HG02885 (cell line): ENCODE measurements around the gene TSPAN4.

Experiments used
- ATAC-seq: cut with Tn5 transposase; IDR thresholded peaks from one replicate; pipeline ENCODE4 v1.9.1; 2021; ENCODE audit warnings: mild to moderate bottlenecking; ENCODE audit not compliant: unreplicated experiment, poor library complexity

Gene TSPAN4

DNA sequence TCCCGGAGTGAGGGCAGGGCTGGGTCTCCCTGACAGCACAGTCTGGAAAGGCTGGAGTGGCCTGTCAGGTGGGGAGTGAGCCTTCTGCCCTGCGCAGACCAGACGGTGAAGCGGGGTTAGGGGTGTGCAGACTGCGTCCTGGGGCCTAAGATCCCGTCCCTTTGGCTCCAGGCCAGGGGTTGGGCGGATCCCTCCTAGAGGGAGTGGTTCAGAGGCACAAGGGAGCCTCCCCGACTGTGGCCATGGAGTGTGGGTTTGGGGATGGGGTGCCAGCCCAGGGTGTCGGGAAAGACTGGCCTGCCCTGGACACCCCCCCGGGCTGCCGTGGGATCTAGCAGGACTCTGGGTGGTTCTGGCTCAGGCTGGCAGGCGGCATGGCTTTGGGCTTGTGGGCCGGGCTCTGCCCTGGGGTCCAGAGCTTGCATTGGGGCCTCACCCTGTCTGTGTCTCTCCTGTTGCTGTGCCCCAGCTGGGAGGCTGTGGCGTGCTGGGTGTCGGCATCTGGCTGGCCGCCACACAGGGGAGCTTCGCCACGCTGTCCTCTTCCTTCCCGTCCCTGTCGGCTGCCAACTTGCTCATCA is 19.5 kb downstream of the TSPAN4 start:
- no peak for ATAC-seq

DNA sequence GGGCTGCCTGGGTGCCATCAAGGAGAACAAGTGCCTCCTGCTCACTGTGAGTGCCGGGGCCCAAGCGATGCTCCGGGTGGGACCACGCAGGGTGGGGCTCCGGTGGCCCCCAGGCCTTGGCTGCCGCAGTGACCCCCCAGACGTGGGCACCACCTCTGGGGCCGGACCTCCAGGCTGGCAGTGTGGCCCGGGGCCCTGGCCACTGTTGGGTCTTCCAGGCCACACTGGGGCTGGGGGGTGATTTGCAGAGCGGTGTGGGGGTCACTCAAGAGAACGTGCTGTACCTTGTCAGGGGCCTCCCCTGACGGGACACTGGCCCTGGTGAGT is 20.0 kb downstream of the TSPAN4 start:
- no peak for ATAC-seq

DNA sequence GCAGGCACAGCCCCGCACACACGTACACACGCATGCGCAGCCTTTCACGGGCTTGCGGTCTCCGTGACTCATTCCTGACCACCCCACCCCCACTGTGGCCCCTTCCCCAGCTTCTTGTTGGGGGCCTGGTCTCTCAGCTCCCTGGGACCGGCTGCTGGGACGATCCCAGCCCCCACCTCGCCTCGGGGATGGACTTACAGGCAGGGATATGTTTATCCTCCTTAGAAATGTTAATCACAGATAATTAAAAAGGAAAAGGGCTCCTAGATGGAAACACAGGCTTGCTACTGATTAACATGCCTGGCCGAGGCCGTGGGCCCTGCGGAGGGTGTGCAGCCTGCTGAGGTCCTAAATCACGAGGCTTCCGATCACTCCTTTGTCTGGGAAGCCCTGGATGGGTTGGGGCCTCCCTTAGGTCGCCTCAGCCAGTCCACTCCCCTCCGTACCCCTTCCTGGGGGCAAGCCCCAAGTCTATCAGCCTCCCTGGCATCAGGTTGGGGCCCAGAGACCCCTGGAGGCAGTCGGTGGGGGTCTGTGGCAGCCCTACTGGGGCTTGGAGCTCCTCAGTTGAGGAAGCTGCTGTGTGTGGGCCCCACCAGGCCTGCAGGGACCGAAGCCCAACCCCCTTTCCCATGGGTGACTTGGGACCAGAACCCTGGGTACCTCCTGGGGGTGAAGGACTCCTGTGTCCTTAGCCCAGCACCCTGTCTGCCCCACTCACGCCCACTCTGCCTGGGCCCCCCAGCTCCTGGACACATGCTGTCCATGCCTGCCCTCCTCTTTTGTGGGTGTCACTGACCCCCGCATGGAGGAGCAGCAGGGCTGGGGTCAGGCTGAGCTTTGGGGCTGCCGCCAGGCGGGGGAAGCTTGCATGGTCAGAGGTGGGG is 20.6 kb downstream of the TSPAN4 start:
- no peak for ATAC-seq

DNA sequence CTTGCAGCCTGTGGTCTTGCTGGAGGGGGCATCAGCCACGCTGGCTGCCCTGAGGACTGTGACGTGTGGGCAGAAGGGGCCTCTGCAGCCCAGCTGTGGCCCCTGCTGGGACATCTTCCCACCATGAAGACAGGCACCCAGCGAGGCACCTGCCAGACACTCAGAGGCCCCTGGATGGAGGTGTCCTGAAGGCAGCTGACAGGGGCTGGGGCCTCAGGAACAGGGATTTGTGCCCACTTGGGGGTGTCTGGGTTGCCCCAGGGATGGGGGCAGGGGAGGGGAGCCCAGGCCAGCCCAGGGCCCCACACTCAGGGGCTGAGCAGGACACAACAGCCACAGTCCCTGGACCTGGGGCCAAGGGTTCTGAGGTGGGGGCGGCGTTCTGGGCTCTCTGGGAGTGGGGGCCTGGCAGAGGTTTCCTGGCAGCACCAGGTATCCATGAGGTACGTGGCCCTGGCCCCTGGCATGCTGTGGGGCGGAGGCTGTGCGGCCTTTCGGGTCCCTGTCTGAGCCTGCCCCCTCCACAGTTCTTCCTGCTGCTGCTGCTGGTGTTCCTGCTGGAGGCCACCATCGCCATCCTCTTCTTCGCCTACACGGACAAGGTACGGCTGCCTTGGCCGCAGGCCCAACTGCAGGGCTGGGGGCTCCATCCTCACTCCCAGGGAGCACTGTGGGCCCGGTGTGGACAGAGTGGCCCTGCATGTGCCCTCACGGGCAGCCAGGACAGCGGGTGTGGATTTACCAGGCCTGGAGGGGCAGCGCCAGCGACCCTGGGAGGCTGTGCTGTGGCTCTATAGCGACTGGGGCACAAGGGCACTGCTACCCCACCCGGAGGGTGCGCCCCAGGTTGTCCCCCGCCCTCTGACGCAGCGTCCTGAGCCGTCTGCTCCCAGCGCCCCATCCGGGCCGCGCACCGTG is 21.5 kb downstream of the TSPAN4 start:
- no peak for ATAC-seq

DNA sequence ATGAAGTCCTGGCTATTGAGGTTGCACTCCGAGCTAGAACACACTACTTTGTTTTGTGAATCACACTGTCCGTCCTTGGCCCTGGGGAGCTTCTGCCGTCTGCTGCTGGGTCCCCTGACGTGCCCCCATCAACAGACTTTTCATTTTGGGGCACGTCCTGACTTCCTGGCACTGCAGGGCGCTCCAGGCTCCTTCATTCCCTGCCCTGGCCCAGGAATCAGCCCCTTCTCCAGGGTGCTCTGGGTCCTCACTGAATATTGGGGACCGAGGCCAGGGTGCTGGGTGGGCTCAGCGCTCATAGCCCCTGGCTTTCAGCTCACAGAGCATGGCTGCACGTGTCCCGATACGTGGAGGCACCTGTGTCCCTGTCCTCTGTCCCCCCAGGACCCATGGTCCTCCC is 22.2 kb downstream of the TSPAN4 start:
- no peak for ATAC-seq

DNA sequence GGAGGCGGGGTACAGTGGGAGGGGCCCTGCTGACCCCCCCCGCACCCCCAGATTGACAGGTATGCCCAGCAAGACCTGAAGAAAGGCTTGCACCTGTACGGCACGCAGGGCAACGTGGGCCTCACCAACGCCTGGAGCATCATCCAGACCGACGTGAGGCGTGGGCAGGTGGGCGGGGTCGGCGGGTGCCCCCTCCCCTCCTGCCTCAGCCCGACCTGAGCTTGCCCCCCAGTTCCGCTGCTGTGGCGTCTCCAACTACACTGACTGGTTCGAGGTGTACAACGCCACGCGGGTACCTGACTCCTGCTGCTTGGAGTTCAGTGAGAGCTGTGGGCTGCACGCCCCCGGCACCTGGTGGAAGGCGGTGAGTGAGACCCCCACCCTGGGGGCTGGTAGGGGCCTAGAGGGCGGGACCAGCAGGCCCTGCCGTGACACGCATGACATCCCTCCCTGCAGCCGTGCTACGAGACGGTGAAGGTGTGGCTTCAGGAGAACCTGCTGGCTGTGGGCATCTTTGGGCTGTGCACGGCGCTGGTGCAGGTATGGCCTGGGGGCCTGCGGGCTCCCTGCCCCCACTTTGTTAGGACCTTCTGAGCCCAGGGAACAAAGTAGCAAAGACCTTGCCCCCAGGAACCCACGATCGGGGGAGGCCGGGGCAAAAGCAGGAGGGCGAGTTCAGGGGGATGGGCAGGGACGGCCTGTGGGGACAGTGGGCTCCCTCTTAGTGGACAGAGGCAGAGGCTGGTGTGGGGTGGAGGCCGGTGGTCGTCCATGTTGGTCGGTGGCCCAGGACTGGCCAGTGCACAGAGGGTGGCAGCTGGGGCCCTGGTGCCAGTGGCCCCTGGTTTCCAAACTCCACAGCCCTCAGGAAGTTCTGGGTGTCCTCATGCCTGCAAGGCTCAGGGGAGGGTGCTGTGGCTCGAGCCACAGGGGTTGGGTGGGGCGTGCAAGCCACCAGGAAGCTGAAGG is 23.1 kb downstream of the TSPAN4 start:
- no peak for ATAC-seq

DNA sequence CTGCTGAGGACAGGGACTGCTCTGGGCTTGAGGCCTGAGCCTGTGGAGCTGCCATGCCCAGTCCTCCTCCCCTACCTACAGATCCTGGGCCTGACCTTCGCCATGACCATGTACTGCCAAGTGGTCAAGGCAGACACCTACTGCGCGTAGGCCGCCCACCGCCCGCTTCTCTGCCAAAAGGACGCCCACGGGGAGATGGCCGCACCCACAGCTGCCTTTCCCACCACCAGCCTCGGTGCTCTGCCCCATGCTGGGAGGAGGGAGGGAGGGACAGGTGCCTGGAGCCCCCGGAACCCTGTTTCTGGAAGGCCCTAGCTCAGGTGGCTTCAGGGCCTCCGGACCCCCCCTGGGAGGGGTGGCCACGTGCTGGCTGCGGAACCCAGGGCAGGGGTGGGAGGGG is 23.8 kb downstream of the TSPAN4 start:
- ATAC-seq: no peak

DNA sequence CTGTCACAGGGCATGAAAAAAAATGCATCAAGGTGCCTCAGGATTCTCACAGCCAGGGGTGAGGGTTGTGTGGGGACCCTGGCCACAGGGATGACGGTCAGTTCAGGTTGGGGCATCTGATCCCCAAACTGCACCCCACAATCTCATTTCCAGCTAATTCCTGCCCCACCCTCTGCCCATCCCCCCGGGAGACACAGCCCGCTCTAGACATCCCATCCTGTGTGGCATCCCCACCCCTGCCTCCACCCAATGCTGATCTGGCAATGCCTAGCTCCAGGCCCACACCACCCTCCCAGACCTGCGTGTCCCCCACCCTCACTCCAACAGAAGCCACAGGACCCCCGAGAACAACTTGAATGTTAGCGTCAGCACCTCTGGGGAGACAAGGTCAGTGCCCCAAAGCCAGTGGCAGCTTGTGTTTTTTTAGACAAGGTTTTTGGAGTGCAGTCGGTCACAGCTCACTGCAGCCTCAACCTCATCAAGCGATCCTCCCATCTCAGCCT is 25.3 kb downstream of the TSPAN4 start:
- no peak for ATAC-seq

DNA sequence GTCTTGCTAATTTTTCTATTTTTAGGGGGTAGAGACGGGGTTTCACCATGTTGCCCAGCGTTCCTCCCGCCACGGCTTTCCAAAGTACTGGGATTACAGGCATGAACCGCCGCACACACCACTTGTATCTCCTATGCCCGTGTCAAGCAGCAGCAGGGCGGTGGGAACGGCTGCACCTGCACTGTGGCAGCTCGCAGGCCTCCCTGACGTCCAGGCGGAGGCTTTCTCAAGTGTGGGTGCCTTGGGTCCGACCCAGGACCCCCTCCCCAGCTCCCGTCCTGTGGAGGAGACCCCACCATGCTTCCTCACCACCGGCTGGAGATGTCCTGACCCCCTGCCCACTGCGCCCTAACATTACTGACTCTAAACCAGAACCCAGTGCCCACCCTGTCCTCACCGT is 25.7 kb downstream of the TSPAN4 start:
- no peak for ATAC-seq

DNA sequence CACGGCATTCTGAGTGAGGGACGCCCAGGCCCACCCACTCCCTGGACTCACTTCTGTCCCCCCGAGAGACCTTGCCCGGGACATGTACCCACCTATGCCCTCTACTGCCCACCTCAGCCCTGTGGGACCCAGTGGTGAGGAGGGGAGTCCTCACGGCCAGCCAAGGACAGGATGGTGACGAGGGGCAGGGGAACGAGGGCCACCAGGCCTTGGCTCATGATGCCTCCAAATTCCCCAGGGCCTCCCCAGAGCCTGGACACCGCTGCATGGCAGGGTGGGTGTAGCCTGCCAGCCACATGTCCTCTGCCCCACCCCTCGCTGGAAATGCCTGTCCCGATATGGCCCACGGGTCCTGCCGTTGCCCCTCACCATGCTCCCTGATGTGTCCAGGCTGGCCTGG is 26.1 kb downstream of the TSPAN4 start:
- ATAC-seq: no peak

DNA sequence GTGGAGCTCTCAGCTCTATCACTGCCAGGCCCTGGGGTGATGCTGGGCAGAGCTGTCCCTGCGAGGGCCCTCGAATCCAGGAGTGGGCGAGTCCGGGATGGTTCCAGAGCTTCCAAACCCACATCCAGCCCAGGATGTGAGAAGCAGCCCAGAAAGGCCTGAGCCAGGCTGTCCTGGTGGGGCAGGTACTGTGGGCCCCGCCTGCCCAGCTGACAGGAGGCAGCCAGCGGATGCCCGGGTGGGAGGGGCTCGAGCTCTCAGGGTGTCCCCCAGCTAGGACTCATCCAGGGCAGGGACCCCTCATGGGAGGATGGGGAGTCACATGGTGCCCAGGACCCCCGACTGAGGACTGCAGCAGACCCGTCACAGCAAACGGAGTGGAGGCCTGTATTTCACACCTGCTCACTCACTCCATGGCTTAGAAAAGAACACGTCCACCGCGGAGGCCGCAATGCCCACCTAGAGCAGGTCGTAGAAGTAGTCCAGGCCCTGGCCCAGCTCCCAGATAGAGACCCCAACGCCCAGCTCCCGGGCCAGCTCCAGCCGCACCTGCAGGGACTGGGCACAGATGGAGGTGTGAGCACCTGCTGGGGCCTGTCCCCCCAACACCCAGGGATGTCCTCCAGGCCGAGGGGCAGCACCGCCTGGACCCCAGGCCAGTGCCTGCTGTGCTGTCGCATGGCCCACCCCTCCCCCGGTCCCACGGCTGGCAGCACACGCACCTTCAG is 26.9 kb downstream of the TSPAN4 start:
- no peak for ATAC-seq

DNA sequence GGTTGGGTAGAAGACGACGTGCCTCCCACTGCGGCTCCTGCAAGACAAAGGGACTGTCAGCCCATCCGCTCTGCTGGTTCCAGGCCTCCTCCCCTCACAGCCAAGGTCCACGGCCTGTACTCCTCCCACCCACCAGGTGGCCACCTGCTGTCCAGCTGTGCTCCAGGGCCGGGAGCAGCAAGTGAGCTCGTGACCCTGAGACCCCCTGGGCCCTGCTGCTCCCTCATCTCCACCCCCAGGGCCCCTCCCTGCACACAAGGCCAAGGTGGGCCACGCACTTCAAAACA is 27.4 kb downstream of the TSPAN4 start:
- no peak for ATAC-seq

DNA sequence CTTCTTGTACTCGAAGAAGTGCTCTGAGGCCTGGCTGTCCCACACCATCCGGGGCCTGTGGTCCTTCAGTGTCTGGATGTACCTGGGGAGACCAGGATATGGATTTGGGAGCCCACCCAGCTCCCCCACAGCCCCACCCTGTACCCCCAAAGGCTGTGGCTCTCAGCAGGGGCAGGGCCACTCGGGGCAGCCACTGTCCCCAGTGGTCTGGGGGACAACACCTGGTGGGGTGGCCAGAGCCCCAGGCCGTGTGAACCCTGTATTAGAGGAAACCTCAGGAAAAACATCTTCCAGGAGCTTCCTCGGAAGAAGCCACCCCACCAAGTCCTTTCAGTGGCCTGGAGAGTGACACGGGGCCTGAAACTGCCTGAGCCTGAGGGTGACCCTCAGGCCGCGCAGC is 27.8 kb downstream of the TSPAN4 start:
- ATAC-seq: no peak

DNA sequence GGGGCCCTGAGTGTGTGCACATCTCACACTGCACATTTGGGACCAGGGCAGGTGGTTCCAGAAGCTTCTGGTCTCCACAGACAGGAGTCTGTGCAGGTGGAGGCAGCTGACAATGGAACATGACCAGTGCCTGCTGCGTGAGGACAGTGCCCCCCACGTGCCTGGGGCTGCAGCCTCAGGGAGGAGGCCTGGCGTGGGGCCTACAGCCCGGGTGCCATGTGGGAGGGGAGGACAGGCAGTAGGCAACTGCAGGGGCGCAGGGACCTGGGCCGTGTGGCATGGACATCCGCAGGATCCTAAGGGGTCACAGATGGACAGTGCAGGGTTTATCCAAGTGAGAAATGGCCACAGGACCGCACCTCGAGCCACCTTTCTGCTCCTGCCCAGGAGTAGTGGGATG is 28.8 kb downstream of the TSPAN4 start:
- no peak for ATAC-seq

DNA sequence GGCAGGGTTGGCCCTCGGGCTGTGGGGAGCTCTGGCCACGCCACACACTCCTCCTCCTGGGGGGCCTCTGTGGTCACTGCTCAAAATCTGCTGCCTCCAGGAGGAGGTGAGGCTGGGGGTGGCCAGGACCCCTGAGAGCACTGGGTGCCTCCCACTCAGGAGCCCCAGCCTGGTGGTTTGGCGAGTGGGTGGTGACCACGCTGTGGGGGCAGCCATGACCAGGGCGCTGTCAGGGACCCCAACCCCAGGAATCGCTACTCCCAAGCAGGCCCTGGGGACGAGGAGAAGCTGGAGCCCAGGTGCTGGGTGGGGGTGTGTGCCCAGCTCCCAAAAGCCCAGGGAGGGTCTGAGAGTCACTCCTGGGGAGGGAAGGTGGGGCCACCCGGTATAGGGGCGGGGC is 30.1 kb downstream of the TSPAN4 start:
- ATAC-seq: no peak

DNA sequence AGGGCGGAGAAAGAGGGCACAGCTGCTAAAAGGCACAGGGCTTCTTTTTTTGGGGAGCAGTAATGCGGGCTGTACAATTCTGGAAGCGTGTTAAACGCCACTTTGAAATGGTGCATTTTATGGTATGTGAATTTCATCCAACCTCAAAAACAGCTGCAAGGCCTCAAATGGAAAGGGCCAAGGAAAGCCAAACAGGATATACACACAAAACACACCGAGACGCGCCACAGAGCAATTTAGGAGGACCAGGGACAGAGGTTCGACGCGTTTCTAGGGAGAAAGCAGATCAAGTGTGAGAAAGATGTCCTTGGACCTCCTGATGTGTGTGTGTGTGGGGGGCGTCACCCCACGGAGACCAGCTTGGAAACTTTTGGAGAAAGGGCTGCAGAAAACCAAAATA is 31.1 kb downstream of the TSPAN4 start:
- ATAC-seq: no peak

DNA sequence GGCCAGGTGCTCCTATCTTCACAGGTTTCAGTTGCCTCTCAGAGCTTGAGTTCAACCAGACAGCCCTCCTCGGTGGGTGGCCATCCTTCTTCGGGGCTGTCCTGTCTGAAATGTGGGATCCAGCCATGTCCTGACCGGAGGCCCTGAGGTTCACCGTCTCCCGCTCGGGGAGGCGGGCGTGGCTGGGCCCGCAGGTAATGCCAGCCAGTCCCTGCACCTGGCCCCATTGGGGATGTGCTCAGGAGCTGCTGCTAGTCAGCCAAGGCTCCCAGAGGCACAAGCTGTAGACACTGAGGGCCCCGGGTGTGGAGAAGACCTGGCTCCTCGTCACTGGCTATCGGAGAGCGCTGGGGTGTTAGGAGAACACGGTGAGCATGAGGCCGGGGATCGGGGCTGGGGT is 32.6 kb downstream of the TSPAN4 start:
- ATAC-seq: no peak

DNA sequence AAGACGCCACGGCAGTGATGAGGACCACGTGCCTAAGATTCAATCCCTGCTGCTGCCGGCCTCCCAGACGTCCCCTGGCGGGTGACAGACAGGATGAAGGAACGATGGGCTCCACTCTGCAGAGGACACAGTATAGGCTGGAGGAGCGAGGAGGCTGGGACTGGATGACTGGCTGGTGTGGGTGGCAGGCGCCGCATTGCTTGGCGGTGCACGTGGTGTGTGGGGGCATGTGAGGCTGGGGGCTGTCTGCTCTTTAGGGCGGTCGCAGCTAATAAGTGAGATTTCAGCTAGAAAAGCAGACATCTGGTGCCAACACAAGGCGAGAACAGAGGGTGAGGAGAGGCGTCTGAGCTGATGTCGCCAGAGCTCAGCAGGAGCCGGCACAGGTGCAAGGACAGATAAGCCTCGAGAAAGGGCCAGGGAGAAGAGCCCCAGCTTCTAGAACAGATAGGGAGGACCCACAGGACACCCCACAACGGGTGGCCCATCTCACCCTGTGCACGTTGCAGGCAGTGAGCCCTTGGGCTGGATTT is 33.2 kb downstream of the TSPAN4 start:
- ATAC-seq: no peak

DNA sequence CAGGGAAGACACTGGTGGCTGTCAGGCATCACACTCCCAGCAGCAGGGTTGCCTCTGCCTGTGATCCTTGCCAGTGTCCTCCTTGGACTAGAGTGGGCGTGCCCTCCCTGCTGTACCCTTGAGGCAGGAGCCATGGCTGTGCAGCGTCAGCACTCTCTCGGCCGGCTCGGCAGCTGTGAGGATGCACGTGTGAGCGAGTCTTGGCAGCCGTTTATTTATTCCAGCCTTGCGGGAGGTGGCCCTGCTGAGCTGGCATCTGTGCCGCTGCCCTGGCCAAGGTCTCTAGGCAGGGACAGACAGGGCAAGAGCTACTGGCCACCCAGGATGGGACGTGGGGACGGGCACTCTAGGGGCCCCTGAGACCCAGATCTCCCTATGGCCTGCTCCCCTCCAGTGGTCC is 33.9 kb downstream of the TSPAN4 start:
- ATAC-seq: no peak
